ENCODE results near the gene USHBP1.

The USHBP1 gene

DNA sequence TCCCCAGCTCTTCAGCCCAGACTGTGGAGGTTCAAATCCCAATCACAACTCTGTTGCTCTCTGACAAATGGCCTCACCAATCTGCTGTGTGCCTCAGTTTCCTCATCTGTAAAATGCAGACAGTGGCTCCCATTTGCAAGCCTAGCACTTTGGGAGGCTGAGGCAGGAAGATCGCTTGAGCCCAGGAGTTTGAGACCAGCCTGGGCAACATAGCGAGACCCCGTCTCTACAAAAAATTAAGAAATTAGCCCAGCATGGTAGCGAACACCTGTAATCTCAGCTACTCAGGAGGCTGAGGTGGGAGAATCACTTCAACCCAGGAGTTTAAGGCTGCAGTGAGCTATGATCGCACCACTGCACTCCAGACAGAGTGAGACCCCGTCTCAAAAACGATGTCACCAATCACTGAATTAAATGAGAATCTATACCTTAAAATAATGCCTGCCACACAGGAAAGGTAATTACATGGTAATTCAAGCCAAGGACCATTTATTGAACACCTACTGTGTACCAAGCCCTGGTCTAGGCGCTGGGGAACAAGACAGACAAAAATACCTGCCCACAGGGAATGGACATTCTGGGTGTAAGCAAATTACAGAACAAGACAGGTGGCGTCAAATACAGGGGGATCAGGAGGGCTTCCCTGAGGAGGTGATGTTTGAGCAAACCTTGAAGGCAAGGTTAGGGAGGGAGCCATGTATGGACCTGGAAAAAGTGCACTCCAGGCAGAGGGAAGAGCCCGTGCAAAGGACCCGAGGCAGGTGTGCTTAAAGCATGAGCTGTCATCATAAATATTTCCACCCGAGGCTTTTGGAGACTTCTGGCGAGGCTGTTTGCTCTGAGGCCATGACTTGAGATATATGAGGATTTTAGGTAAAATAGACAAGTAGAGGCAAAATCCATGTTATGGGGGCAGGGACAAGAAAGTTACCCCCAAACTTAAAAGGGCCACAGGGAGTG is 26.5 kb downstream of the USHBP1 start:
- no peak for DNase-seq (ENCODE audit: low spot score)

DNA sequence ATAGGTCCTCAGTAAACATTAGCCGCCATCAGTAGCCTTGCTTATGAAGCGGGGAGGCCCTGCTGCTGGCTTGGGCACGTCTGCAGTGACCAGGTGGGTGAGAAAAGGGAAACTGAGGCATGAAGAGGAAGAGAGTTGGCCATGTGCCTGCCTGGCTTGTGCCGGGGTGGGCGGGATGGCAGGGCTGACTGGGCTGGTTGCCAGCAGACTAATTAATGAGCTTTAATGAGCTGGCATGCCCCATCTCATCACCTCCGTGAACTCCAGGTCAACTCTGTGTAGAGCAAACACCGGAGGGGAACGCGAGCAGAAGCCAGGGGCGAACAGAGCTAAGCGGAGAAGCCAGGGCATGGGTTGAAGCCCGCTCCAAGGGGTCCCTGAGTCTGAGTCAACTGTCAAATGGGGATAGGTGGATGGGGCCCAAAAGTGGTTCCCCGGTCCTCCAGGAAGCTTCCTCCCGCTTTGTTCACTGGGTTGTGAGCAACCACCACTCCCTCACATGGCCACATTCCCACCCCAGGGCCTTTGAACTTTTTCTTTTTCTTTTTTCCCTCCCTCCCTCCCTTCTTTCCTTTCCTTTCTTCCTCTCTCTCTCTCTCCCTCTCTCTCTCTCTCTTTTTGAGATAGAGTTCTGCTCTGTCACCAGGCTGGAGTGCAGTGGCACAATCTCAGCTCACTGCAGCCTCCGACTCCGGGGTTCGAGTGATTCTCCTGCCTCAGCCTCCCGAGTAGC is 27.6 kb downstream of the USHBP1 start:
- no peak for DNase-seq (ENCODE audit: low spot score)

DNA sequence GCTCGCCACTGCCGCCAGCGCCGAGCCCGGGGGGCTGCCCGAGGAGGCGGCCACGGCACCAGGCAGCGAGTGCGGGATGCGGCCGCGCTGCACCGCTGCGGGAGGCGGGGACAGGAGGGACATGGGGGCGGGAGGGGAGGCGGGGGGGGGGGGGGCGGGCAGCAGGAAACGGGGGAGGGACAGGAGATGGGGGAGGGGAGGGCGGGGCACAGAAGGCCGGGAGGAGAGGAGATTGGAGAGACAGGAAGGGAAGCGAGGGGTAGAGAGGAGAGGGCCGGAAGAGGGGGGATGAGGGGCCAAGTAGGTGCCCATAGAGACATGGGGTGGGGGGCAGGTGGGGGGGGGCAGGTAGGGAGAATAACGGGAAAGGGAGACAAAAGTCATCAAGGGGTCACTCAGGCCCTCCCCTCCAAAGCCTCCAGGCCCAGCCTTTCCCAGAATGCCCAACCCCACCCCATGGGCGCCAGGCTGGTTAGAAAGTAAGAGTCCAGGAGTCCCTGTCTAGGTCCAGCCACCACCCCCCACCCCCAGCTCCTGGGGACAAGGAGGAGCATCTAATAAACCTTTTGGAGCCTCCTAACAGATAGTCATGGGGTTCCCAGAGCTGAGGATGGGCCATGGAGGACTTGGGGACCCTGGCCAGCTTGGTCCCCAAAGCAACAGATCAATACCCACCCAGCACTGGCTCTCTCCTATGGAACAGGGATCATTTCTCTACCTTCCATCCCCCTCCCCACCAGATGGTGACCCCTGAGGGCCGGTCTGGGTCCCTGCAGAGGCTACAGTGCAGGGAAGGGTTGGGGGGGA is 28.4 kb downstream of the USHBP1 start:
- no peak for DNase-seq (ENCODE audit: low spot score)

- DNase-seq (ENCODE audit: low spot score): peak; percentile 81
These were observed 29.1 kb downstream of the USHBP1 start for GRCh38 chr19:17235300-17235970.

- DNase-seq (ENCODE audit: low spot score): peak; percentile 77
These were observed 29.6 kb downstream of the USHBP1 start for GRCh38 chr19:17234911-17235299.

GRCh38 chr19:17232258-17232657 is 32.3 kb downstream of the USHBP1 start:
- DNase-seq (ENCODE audit: low spot score): no peak

DNA sequence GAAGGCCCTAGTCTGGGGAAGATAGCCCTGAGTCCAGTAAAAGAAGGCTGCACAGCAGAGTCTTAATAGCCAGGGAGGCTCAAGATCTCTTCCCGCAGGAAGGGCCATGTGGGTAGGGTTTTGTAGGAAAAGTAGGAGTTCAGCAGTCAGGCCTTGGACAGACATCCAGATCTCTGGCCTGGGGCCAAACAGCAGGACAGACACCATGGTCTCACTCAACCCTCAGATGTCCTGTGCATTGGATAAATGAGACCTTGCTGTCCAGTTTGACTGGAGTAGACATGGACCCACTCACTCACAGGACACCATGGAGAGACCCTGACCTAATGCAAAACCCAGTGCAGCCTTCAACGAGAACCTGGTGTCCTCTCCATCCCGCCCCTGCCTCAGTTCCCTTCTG is 34.7 kb downstream of the USHBP1 start:
- DNase-seq (ENCODE audit: low spot score): no peak

DNA sequence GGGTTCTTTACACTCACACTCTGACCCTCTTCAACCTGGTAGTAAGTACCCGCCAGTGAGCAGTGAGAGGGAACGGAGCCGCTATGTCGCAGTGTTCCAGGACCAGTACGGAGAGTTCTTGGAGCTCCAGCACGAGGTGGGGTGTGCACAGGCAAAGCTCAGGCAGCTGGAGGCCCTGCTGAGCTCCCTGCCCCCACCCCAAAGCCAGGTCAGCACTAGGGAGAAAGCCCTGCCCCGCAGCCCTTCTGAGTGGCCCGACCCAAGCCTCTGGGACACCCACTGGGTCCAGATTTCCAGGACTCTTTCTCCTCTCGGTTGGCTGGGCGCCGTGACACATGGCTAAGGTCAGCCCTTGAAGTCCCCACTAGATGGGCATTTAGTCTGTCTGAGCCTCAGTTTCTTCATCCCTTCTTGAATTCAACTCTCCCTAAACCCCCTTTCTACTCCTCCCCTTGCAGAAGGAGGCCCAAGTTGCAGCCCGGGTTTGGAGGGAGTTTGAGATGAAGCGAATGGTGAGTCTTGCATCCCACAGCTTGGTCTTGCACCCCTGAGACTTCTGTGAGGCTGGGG is 36.7 kb downstream of the USHBP1 start:
- DNase-seq (ENCODE audit: low spot score): no peak

GRCh38 chr19:17226002-17226933 is 38.3 kb downstream of the USHBP1 start, which contains the start of gene OCEL1:
Gene OCEL1, plus strand, starts transcription at chr19:17226226. Its CDS starts 22 bp downstream, at chr19:17226248.
- peak; percentile 99 for DNase-seq (ENCODE audit: low spot score)

- no peak for DNase-seq (ENCODE audit: low spot score)
These were observed 39.5 kb downstream of the USHBP1 start for GRCh38 chr19:17225053-17225452.

- DNase-seq (ENCODE audit: low spot score): peak; percentile 79
These were observed 44.3 kb downstream of the USHBP1 start for GRCh38 chr19:17220207-17220758.

GRCh38 chr19:17219286-17219685 is 45.3 kb downstream of the USHBP1 start:
- DNase-seq (ENCODE audit: low spot score): no peak

GRCh38 chr19:17216058-17216670 is 48.4 kb downstream of the USHBP1 start:
- DNase-seq (ENCODE audit: low spot score): no peak

DNA sequence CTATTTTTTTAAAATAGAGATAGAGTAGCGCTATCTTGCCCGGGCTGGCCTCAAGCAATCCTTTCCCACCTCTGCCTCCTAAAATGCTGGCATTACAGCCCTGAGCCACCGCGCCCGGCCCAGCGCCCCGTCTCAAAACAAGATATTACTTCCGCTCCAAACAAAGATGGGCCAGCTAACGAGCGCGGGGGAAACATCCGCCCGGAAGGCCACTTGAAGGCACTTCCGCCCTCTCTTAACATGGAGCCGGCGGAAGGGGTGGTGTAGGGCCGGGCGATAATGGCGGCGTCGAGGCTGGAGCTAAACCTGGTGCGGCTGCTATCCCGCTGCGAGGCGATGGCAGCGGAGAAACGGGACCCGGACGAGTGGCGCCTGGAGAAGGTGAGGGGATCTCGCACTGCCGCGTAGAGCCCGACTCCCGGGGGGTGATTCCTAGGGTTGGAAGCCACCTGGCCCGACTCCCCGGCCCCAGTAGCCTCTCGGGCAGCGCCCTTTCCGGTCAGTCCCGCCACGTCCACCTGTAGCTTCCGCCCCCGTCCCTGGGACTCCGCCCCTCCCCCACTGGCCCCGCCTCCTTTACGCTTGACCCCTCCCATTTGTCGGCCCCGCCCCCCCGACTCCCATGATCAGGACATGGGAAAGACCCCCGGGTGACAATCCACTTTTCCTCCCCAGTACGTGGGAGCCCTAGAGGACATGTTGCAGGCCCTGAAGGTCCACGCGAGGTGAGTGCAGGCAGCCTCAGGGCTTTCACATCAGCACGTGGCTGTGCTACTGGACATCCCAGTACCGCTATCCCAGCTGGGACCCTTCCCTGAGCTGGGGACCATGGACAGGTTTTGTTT is 49.2 kb downstream of the USHBP1 start, which contains the start of gene USE1:
USE1 (plus strand) TSS at position 231 of the 845 bp plus-strand sequence; CDS start at position 280, 49 bp downstream.
- DNase-seq (ENCODE audit: low spot score): peak; percentile 94

DNA sequence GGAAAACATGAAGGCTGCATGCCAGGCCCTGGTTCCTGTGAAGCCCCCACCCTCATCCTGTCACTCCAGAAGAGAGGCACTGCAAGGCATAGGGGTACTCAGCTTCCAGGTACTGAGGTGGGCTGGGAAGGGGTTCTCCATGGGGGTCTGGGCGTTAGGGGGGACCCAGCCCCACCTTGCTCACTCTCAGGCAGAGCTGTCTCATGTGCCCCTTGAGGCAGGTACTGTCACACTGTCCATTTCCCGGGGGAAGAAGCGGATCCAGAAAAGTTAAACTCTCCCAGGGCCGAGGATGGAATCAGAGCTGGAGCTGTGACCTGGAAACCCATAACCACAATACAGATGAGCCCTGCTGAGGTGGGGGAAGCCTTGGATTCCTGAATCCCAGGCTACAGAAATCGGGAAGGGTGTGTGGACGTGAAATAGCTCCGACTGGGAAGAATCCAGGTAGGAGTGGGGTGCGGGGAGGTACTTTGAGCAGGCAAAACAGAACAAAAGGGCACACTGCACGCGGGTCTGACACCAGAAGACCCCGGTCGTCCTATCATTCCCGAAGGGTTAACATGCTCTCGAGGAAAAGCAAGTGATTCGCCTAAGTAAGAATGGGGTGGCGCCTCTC is 49.9 kb downstream of the USHBP1 start:
- no peak for DNase-seq (ENCODE audit: low spot score)

- no peak for DNase-seq (ENCODE audit: low spot score)
These were observed 51.2 kb downstream of the USHBP1 start for GRCh38 chr19:17213334-17213733.

- no peak for DNase-seq (ENCODE audit: low spot score)
These were observed 52.7 kb downstream of the USHBP1 start for GRCh38 chr19:17211547-17212446.

All from hematopoietic multipotent progenitor cell treated with erythropoietin and hydrocortisone succinate and interleukin-3 and kit ligand, for 15 days (in vitro differentiated cells).